ENCODE results near the gene ASH1L. TPM values are rescaled to one million over a fixed set of nuclear protein-coding genes. Genes with fewer than 3 reads are reported as not detected.

The ASH1L gene
- total RNA-seq, 1 donor from 2014 or later, result 43.7 TPM

DNA sequence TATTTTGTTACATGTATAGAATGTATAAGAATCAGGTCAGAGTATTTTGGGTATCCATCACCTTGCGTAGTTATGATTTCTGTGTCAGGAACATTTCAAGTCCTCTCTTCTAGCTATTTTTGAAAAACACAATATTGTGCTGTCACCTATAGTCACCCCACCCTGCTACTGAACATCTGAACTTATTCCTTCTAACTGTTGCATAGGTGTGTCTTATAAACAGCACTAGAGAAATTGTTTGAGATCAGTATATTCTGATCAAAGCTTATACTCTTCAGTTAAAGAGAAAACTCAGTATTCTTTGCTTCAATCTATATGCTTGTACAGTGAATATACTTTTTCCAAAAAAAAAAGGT is 96.0 kb downstream of the ASH1L start:
- no peak for DNase-seq (ENCODE audit: extremely low spot score, unreplicated experiment)
- no peaks in the 10 kb centered on the region for H3K27me3 Mint-ChIP-seq
- H3K9me3 Mint-ChIP-seq, result peaks cover 2% of the 10 kb centered on the region
- TF ChIP-seq, protein P1, sequence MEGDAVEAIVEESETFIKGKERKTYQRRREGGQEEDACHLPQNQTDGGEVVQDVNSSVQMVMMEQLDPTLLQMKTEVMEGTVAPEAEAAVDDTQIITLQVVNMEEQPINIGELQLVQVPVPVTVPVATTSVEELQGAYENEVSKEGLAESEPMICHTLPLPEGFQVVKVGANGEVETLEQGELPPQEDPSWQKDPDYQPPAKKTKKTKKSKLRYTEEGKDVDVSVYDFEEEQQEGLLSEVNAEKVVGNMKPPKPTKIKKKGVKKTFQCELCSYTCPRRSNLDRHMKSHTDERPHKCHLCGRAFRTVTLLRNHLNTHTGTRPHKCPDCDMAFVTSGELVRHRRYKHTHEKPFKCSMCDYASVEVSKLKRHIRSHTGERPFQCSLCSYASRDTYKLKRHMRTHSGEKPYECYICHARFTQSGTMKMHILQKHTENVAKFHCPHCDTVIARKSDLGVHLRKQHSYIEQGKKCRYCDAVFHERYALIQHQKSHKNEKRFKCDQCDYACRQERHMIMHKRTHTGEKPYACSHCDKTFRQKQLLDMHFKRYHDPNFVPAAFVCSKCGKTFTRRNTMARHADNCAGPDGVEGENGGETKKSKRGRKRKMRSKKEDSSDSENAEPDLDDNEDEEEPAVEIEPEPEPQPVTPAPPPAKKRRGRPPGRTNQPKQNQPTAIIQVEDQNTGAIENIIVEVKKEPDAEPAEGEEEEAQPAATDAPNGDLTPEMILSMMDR (conservative IDR thresholded peaks at IDR 0.05), result no peak
- H3K4me1 Mint-ChIP-seq (ENCODE audit: unreplicated experiment), result peaks cover 3% of the 10 kb centered on the region
- peaks cover 11% of the 10 kb centered on the region for H3K36me3 Mint-ChIP-seq
- H3K4me3 Mint-ChIP-seq, result no peak overlapping the region
- no peak overlapping the region for H3K27ac Mint-ChIP-seq

GRCh38 chr1:155463865-155464650 is 98.5 kb downstream of the ASH1L start:
- no peaks in the 10 kb centered on the region for H3K27me3 Mint-ChIP-seq
- TF ChIP-seq, protein P1 (conservative IDR thresholded peaks at IDR 0.05), result no peak
- DNase-seq (ENCODE audit: extremely low spot score, unreplicated experiment), result no peak
- H3K9me3 Mint-ChIP-seq, result no peaks in the 10 kb centered on the region
- peaks cover 3% of the 10 kb centered on the region for H3K4me1 Mint-ChIP-seq (ENCODE audit: unreplicated experiment)
- no peak overlapping the region for H3K27ac Mint-ChIP-seq
- H3K4me3 Mint-ChIP-seq, result no peak overlapping the region
- H3K36me3 Mint-ChIP-seq, result peaks cover 14% of the 10 kb centered on the region

GRCh38 chr1:155458111-155458510 is 104.5 kb downstream of the ASH1L start:
- no peaks in the 10 kb centered on the region for H3K9me3 Mint-ChIP-seq
- TF ChIP-seq, protein P1 (conservative IDR thresholded peaks at IDR 0.05), result no peak
- peaks cover 23% of the 10 kb centered on the region for H3K36me3 Mint-ChIP-seq
- H3K4me1 Mint-ChIP-seq (ENCODE audit: unreplicated experiment), result peaks cover 13% of the 10 kb centered on the region
- H3K27me3 Mint-ChIP-seq, result no peaks in the 10 kb centered on the region
- no peak overlapping the region for H3K4me3 Mint-ChIP-seq
- H3K27ac Mint-ChIP-seq, result no peak overlapping the region
- no peak for DNase-seq (ENCODE audit: extremely low spot score, unreplicated experiment)

- no peak for DNase-seq (ENCODE audit: extremely low spot score, unreplicated experiment)
- H3K4me1 Mint-ChIP-seq (ENCODE audit: unreplicated experiment), result peaks cover 13% of the 10 kb centered on the region
- TF ChIP-seq, protein P1 (conservative IDR thresholded peaks at IDR 0.05), result no peak
- no peak overlapping the region for H3K4me3 Mint-ChIP-seq
- H3K36me3 Mint-ChIP-seq, result peaks cover 25% of the 10 kb centered on the region
- no peaks in the 10 kb centered on the region for H3K9me3 Mint-ChIP-seq
- no peaks in the 10 kb centered on the region for H3K27me3 Mint-ChIP-seq
- no peak overlapping the region for H3K27ac Mint-ChIP-seq
Measured at GRCh38 chr1:155457266-155457665, 105.3 kb downstream of the ASH1L start.

DNA sequence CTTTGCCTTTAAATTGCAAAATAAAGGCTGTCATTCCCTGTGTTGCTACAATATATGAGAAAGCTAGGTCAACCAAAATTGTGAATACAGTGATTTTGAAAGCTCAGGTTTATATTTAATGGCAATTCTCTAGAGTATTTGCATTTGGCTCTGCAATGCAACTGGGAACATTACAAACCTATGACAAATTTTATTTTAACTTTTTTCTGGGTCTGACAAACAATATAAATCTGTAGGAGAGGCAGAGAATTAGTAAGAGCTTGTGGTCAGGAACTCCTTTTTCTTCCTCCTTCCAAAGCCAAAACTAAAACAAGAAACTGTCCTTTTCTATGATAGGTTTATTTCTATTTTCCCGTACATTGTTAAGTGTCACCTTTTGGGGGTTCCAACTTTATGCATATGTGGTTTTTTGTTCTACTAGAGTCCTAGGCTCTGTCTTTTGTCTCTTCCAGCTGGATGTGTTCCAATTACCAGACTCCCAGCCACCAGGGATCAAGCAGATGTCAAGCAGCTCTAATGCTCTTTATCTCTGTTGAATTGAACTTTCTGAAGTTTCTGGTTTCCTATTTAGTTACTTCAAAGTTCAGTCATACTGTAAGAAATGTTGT is 106.9 kb downstream of the ASH1L start:
- no peak overlapping the region for H3K4me3 Mint-ChIP-seq
- no peaks in the 10 kb centered on the region for H3K9me3 Mint-ChIP-seq
- DNase-seq (ENCODE audit: extremely low spot score, unreplicated experiment), result no peak
- TF ChIP-seq, protein P1 (conservative IDR thresholded peaks at IDR 0.05), result no peak
- H3K27me3 Mint-ChIP-seq, result no peaks in the 10 kb centered on the region
- no peak overlapping the region for H3K27ac Mint-ChIP-seq
- peaks cover 13% of the 10 kb centered on the region for H3K4me1 Mint-ChIP-seq (ENCODE audit: unreplicated experiment)
- H3K36me3 Mint-ChIP-seq, result peaks cover 23% of the 10 kb centered on the region
